ENCODE data around the gene KCNN2.
A peak's percentile ranks its signal among the peaks of the same experiment; 100 is the strongest.

DNA sequence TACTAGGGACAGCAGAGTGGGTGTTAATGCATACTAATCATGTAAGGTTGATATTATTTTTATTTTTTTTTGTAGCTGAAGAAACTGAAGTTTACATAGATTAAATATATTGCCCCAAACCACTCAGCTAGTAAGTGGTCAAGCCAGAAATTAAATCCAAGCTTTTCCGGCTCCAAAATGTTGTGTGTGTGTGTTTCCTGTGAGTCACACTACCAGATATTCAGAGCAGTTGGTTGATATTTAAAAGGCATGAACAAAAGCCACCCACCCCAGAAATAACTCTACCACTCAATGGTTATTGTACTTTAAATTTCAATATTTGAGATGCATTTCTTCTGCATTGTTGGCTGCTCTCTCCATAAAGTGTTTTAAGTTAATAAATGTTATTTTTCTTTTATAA, 29.5 kb downstream of the KCNN2 start:
- TF ChIP-seq POLR2AphosphoS5 (IDR thresholded peaks at IDR 0.05; ENCODE audit: insufficient read depth, low read depth, low read length) (no peak), EZH2 (IDR thresholded peaks at IDR 0.05; ENCODE audit: borderline replicate concordance, low read depth, low read length, severe bottlenecking) (no peak), POLR2A (IDR thresholded peaks at IDR 0.05; ENCODE audit: low read depth, low read length) (no peak), JUN (IDR thresholded peaks at IDR 0.05; ENCODE audit: borderline replicate concordance, insufficient read depth, insufficient read length, low read depth) (peak; percentile 42), MYC (IDR thresholded peaks at IDR 0.05; ENCODE audit: low read depth, low read length) (no peak), GATA2 (IDR thresholded peaks at IDR 0.05; ENCODE audit: insufficient read depth, insufficient read length, low read depth, low read length) (no peak)
- TF ChIP-seq, protein P1, sequence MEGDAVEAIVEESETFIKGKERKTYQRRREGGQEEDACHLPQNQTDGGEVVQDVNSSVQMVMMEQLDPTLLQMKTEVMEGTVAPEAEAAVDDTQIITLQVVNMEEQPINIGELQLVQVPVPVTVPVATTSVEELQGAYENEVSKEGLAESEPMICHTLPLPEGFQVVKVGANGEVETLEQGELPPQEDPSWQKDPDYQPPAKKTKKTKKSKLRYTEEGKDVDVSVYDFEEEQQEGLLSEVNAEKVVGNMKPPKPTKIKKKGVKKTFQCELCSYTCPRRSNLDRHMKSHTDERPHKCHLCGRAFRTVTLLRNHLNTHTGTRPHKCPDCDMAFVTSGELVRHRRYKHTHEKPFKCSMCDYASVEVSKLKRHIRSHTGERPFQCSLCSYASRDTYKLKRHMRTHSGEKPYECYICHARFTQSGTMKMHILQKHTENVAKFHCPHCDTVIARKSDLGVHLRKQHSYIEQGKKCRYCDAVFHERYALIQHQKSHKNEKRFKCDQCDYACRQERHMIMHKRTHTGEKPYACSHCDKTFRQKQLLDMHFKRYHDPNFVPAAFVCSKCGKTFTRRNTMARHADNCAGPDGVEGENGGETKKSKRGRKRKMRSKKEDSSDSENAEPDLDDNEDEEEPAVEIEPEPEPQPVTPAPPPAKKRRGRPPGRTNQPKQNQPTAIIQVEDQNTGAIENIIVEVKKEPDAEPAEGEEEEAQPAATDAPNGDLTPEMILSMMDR (IDR thresholded peaks at IDR 0.05; ENCODE audit: extremely low read depth in 1 of 2, insufficient read depth in 1 of 2, low read depth in 1 of 2, low read length in 2 of 2): no peak
- TF ChIP-seq, protein P2, sequence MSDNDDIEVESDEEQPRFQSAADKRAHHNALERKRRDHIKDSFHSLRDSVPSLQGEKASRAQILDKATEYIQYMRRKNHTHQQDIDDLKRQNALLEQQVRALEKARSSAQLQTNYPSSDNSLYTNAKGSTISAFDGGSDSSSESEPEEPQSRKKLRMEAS (IDR thresholded peaks at IDR 0.05; ENCODE audit: insufficient read depth, insufficient read length): no peak

Measured in endothelial cell of umbilical vein (primary cell).